Measurements from ENCODE around the gene OR51B6. TPM values are rescaled to one million over a fixed set of nuclear protein-coding genes. Genes with fewer than 3 reads are reported as not detected.

Gene OR51B6
- total and polyA plus RNA-seq, 9 of the 15 experiments (the other 6 are each of a cell fraction or from before 2014, with no cell fraction given), result 0.06 to 0.97 TPM; not detected in 7

- TF ChIP-seq YY1 (IDR thresholded peaks at IDR 0.05; ENCODE audit: borderline replicate concordance in 1 of 3, control insufficient read depth in 1 of 3, extremely low read depth in 1 of 3, insufficient read depth in 3 of 3, insufficient read length in 1 of 3, insufficient replicate concordance in 2 of 3, low read depth in 1 of 3, low read length in 2 of 3) (no peak), FOXK1 (CRISPR knock-in tag; IDR thresholded peaks at IDR 0.05; ENCODE audit: borderline replicate concordance) (no peak), ZNF561 (CRISPR knock-in tag; conservative IDR thresholded peaks at IDR 0.05) (no peak), BHLHE40 (IDR thresholded peaks at IDR 0.05; ENCODE audit: low read length) (no peak), CBFB (CRISPR knock-in tag; IDR thresholded peaks at IDR 0.05) (no peak), NR1H2 (CRISPR knock-in tag; IDR thresholded peaks at IDR 0.05) (no peak), ARID3A (IDR thresholded peaks at IDR 0.05; ENCODE audit: borderline replicate concordance, low read depth, low read length) (no peak), RERE (CRISPR knock-in tag; IDR thresholded peaks at IDR 0.05; ENCODE audit: borderline replicate concordance) (no peak), POLR3A (IDR thresholded peaks at IDR 0.05; ENCODE audit: borderline replicate concordance, extremely low read depth, insufficient read depth, insufficient read length) (no peak), RBM17 (IDR thresholded peaks at IDR 0.05; ENCODE audit: borderline replicate concordance, low read depth, low read length) (no peak), MYC (IDR thresholded peaks at IDR 0.05; ENCODE audit: low read depth, low read length) (no peak), MYC (CRISPR knock-in tag; IDR thresholded peaks at IDR 0.05; ENCODE audit: borderline replicate concordance, low read depth) (no peak), C11orf30 (IDR thresholded peaks at IDR 0.05; ENCODE audit: low read depth) (0 out of 2 replicates have a peak, but pooled peaks have one; percentile 4), CTCF (IDR thresholded peaks at IDR 0.05 in 2 of 3, conservative IDR thresholded peaks at IDR 0.05 in 1 of 3; ENCODE audit: insufficient read depth in 2 of 3, low read depth in 1 of 3, low read length in 3 of 3) (peak; percentile 46 to 68 (median 50); a peak in 4 of 6 replicates), TAF15 (IDR thresholded peaks at IDR 0.05; ENCODE audit: low read depth, low read length) (no peak), HMG20B (CRISPR knock-in tag; IDR thresholded peaks at IDR 0.05) (no peak)
Observed at GRCh38 chr11:5369789-5370188, 18.5 kb downstream of the OR51B6 start (continued).

Data from K562 (cell line).